Upper lobe of left lung (tissue), 6 donors: ENCODE data around the gene CENPW. TPM values are rescaled to one million over a fixed set of nuclear protein-coding genes. Genes with fewer than 3 reads are reported as not detected.

ENCODE experiments used
- ATAC-seq, 2 donors: fragments of 200-7000 bp; cut with Tn5 transposase; one replicate each; pipeline ENCODE4 v1.9.1; 2022; ENCODE audit warnings: mild to moderate bottlenecking in 2 of 2, moderate library complexity in 2 of 2; ENCODE audit not compliant: low FRiP score in 2 of 2
- DNase-seq, 2 donors: peaks; one replicate each; pipeline ENCODE4 v3.0.0-alpha.2; 2019 to 2020
- H3K27ac ChIP-seq, 4 donors: fragments of 200-600 bp; sonication (generic); one replicate each; pipeline ENCODE4 v1.5.1; 2016 to 2019
- H3K27me3 ChIP-seq, 4 donors: fragments of 200-600 bp; sonication (generic); one replicate each; pipeline ENCODE4 v1.5.1; 2017 to 2019
- H3K36me3 ChIP-seq, 4 donors: fragments of 200-600 bp; sonication (generic); one replicate each; pipeline ENCODE4 v1.5.1; 2016 to 2019
- H3K4me1 ChIP-seq, 4 donors: fragments of 200-600 bp; sonication (generic); one replicate each; pipeline ENCODE4 v1.5.1; 2018 to 2019
- H3K4me3 ChIP-seq, 4 donors: fragments of 200-600 bp; sonication (generic); one replicate each; pipeline ENCODE4 v1.5.1; 2017 to 2019; ENCODE audit warnings: mild to moderate bottlenecking in 2 of 4, moderate library complexity in 1 of 4
- H3K9me3 ChIP-seq, 4 donors: fragments of 200-600 bp; sonication (generic); one replicate each; pipeline ENCODE4 v1.5.1; 2018 to 2019
- EP300 ChIP-seq, 4 donors: sonication (generic); formaldehyde crosslinking; IDR thresholded peaks; one replicate each; pipeline ENCODE4 v1.5.1; 2017; ENCODE audit warnings: antibody characterized with exemption in 4 of 4, control low read depth in 2 of 4
- POLR2A ChIP-seq, 4 donors: fragments of 450-650 bp; IDR thresholded peaks; one replicate each; pipeline ENCODE4 v1.5.1; 2016 to 2017; ENCODE audit warnings: antibody characterized with exemption in 4 of 4, mild to moderate bottlenecking in 2 of 4
- POLR2AphosphoS5 ChIP-seq, 2 donors: sonication (generic); formaldehyde crosslinking; IDR thresholded peaks; one replicate each; pipeline ENCODE4 v1.5.1; 2017; ENCODE audit warnings: antibody characterized with exemption in 2 of 2
- WGBS, 2 donors: methylation state at CpG; one replicate each; pipeline ENCODE4 v1.1.5; 2017 to 2018; 5-methylcytosine and 5-hydroxymethylcytosine counted together
- total RNA-seq, 6 donors: library from RNA; depleted of rRNA in 4 of 6; stranded (reverse); fragments of >200 nt in 4 of 6; gene quantifications; one replicate each; pipeline versions ENCODE4 v1.1.0 to v1.2.1, GENCODE V29; 2016 to 2021
- TF ChIP-seq, protein P1 (sequence below), 6 experiments: fragments of 450-650 bp in 4 of 6; fragments of 200-600 bp in 2 of 6; sonication (generic) in 2 of 6; IDR thresholded peaks; one replicate each; pipeline ENCODE4 v1.5.1; 2016 to 2019; ENCODE audit warnings: antibody characterized with exemption in 6 of 6
- donor health status: DM: no; HTN: no; CAD: no; lungs with moderate emphysema.
- donor health status: DM: no; HTN: yes; CAD: no; lungs with severe emphysema.

Gene CENPW
- total RNA-seq, 6 donors from 2014 or later: 0.76 to 7.8 (median 5.0) TPM; not detected in 2

DNA sequence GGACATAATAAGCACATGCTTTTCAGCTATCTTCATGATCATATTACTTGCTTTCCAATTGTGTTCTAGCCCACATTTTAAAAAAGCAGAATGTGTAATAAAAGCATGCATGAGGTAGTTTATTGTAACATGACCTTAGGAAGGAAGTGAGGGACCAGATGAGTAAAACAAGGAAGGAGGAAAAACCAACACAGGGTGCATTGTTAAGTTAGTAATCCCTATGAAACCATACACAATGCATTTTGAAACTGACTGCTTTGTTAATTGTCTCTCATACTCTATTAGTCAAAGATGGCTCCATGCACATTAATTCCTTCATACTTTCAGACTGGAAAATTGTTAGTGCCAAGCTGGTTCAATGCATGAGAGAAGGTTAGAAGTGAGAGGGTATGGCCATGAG is 37.7 kb upstream of the CENPW start:
- no peak for DNase-seq
- Histone ChIP-seq H3K4me3 (no peak overlapping the region), H3K27me3 (no peaks in the 10 kb centered on the region), H3K9me3 (no peaks in the 10 kb centered on the region), H3K4me1 (no peaks in the 10 kb centered on the region), H3K36me3 (no peaks in the 10 kb centered on the region), H3K27ac (no peak overlapping the region)
- TF ChIP-seq, protein P1, sequence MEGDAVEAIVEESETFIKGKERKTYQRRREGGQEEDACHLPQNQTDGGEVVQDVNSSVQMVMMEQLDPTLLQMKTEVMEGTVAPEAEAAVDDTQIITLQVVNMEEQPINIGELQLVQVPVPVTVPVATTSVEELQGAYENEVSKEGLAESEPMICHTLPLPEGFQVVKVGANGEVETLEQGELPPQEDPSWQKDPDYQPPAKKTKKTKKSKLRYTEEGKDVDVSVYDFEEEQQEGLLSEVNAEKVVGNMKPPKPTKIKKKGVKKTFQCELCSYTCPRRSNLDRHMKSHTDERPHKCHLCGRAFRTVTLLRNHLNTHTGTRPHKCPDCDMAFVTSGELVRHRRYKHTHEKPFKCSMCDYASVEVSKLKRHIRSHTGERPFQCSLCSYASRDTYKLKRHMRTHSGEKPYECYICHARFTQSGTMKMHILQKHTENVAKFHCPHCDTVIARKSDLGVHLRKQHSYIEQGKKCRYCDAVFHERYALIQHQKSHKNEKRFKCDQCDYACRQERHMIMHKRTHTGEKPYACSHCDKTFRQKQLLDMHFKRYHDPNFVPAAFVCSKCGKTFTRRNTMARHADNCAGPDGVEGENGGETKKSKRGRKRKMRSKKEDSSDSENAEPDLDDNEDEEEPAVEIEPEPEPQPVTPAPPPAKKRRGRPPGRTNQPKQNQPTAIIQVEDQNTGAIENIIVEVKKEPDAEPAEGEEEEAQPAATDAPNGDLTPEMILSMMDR (IDR thresholded peaks at IDR 0.05): no peak
- TF ChIP-seq POLR2AphosphoS5 (IDR thresholded peaks at IDR 0.05) (no peak), EP300 (IDR thresholded peaks at IDR 0.05) (no peak), POLR2A (IDR thresholded peaks at IDR 0.05) (no peak)
- ATAC-seq: no peak

DNA sequence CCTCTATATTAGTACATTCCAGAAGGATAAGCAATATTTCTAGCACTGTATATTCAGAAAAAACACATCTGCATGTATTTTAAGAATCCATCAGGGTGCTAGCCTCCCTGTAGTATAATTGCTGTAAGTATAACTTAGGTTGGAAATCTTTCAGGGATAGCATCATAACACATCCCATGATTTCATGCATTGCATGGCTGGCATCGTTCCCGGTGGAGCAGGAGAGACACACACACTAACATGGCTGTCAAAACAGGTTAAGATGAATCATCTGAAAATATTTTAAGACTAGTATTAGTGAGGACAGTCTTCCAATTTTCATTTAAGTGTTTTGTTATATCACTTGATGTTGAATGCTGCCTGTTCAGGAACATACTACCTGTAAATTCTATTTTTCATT is 32.1 kb upstream of the CENPW start:
- no peak overlapping the region for H3K4me3 ChIP-seq
- H3K36me3 ChIP-seq: no peaks in the 10 kb centered on the region
- WGBS, 2 donors: 74 to 89% methylated on average over 2 of the region's 2 CpGs
- no peak for DNase-seq
- ATAC-seq: no peak
- H3K27me3 ChIP-seq: no peaks in the 10 kb centered on the region
- no peaks in the 10 kb centered on the region for H3K4me1 ChIP-seq
- TF ChIP-seq POLR2AphosphoS5 (IDR thresholded peaks at IDR 0.05): no peak
- TF ChIP-seq, protein P1 (IDR thresholded peaks at IDR 0.05): no peak
- no peak for TF ChIP-seq EP300 (IDR thresholded peaks at IDR 0.05)
- TF ChIP-seq POLR2A (IDR thresholded peaks at IDR 0.05): no peak
- no peak overlapping the region for H3K27ac ChIP-seq
- H3K9me3 ChIP-seq: no peaks in the 10 kb centered on the region

DNA sequence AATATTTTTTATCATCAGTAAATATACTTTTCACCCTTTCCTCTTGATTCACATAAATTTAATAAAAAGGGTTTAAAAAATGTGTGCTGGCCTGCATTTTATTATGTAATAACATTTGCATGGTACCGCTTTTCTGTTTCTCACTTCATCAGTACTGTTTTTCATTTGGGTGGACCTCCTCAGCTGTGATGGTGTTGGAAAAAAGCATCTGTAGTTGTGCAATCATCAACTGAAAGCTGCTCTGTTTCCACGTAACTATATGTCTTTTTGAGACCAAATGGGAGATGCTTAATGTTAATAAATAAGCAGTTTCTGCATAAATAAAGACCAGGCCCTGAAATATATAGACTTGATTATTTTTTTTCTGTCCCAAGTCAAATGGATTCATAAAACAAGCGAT is 31.6 kb upstream of the CENPW start:
- H3K36me3 ChIP-seq: no peaks in the 10 kb centered on the region
- DNase-seq: no peak
- no peaks in the 10 kb centered on the region for H3K9me3 ChIP-seq
- H3K4me3 ChIP-seq: no peak overlapping the region
- no peak overlapping the region for H3K27ac ChIP-seq
- no peak for TF ChIP-seq POLR2AphosphoS5 (IDR thresholded peaks at IDR 0.05)
- TF ChIP-seq, protein P1 (IDR thresholded peaks at IDR 0.05): no peak
- TF ChIP-seq EP300 (IDR thresholded peaks at IDR 0.05): no peak
- TF ChIP-seq POLR2A (IDR thresholded peaks at IDR 0.05): no peak
- no peaks in the 10 kb centered on the region for H3K27me3 ChIP-seq
- no peaks in the 10 kb centered on the region for H3K4me1 ChIP-seq
- 80 to 82% methylated on average over 3 of the region's 3 CpGs for WGBS, 2 donors
- no peak for ATAC-seq

DNA sequence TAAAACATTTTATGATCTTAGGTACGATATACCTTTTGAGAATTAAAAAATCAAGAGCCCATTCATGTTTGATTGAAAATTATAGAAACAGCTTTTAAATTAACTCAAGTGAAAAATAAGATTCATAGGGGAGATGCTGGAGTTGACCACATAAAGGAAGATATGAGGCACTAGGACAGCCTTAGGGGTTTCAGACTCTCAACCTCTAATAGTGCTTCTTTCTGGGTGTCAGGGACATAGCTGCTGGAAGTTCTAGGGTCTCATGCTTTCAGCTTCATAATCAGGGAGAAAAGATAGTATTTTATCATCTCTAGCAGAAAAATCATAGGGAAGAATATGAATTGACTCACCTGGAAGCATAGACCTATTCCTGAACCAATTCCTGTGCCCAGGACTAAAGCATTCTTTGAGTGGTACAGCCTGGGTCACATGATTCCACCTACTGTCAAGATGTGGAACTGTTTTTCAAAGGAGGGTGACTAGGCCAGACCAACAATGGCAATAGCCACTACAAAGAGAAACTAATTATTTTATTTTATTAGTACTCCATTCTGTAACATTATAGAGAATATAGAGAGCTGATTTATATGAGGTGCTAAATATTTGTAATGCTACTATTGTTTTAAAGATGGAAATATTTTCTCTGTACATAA is 27.8 kb upstream of the CENPW start:
- WGBS, 2 donors: 94 to 98% methylated on average over 1 of the region's 1 CpG

More for the DNA sequence above, 27.8 kb upstream of the CENPW start:
- DNase-seq (no peak), ATAC-seq (no peak)
- H3K27me3 ChIP-seq: no peaks in the 10 kb centered on the region
- TF ChIP-seq POLR2AphosphoS5 (IDR thresholded peaks at IDR 0.05) (no peak), EP300 (IDR thresholded peaks at IDR 0.05) (no peak)
- TF ChIP-seq, protein P1 (IDR thresholded peaks at IDR 0.05): peak in 2 of 6 experiments; percentile 19 to 23
- H3K9me3 ChIP-seq: no peaks in the 10 kb centered on the region
- H3K36me3 ChIP-seq: no peaks in the 10 kb centered on the region
- H3K4me3 ChIP-seq: no peak overlapping the region
- H3K4me1 ChIP-seq: no peaks in the 10 kb centered on the region
- no peak overlapping the region for H3K27ac ChIP-seq
